Left forelimb (tissue), 1 donor: ENCODE results near the gene TMPRSS7.

Experiments
- DNase-seq: peaks from one replicate; pipeline ENCODE4 v3.0.0-alpha.2; 2018; ENCODE audit warnings: low spot score

TMPRSS7 gene, protein sequence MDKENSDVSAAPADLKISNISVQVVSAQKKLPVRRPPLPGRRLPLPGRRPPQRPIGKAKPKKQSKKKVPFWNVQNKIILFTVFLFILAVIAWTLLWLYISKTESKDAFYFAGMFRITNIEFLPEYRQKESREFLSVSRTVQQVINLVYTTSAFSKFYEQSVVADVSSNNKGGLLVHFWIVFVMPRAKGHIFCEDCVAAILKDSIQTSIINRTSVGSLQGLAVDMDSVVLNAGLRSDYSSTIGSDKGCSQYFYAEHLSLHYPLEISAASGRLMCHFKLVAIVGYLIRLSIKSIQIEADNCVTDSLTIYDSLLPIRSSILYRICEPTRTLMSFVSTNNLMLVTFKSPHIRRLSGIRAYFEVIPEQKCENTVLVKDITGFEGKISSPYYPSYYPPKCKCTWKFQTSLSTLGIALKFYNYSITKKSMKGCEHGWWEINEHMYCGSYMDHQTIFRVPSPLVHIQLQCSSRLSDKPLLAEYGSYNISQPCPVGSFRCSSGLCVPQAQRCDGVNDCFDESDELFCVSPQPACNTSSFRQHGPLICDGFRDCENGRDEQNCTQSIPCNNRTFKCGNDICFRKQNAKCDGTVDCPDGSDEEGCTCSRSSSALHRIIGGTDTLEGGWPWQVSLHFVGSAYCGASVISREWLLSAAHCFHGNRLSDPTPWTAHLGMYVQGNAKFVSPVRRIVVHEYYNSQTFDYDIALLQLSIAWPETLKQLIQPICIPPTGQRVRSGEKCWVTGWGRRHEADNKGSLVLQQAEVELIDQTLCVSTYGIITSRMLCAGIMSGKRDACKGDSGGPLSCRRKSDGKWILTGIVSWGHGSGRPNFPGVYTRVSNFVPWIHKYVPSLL

DNA sequence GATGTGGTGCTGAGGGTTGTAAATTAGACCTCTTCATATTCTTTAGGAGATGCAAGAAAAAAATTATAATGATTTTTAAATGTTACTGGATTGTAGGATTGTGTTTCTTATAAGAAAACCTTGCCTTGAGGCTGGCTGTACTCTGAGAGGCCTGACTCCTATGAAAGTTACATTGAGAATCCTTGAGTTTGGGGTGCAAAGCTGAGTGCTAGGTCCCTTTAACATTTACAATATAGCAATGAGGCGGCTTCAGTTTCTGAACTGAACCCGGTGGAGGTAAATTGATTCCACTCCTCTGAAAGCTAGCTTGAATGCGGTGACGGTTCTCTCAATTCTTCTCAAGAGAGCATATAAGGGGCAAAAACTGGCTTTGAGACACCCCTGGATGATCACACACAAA is at the start of gene TMPRSS7:
Gene TMPRSS7, plus strand, starts transcription at position 301 of the 400 bp plus-strand sequence. CDS start 110 bp downstream, outside the sequence.
- no peak for DNase-seq

DNA sequence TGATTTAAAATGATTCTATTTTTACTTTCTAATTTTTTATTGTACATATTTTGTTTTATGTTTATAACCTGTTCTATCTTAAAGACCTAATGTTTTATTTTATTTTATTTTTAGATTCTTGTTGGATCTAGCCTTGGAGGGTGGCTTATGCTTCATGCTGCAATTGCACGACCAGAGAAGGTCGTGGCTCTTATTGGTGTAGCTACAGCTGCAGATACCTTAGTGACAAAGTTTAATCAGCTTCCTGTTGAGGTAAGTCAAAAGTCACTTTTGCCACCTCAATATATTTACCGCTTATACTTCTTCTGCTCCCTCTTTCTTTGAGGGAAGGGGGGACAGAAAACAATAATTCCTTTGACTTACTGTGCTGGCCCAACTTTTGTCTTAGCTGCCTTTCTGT is 47.7 kb upstream of the TMPRSS7 start:
- no peak for DNase-seq

DNA sequence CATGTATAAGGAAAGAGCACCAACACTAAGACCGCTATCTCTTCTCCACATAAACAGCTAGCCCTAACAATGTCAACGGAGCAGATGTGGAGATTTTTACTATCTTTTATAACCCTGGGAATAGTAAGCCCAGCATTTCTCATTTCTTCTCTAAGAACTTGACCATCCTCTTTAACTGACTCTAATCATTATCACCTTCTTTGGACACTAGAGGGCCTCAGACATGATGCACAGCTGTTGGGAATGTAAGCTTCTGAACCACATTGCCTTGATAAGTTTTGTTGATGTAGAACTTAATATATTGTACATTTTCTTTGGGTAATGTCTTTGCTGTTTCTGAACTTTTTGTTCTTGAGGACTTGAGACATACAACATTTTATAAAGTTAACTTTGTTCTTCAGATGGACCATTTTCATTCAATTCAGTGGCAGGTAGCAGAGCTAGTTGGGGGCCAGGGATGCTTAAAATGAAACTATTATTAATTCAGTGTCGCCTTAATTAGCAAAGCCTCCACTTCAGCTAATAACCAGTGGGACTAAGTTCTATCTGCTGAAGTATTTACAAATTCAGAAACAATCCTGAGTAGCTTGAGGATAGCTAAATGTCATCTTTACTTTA is 45.4 kb upstream of the TMPRSS7 start:
- DNase-seq, result no peak

GRCh38 chr3:111993038-111993437 is 41.5 kb upstream of the TMPRSS7 start:
- DNase-seq, result no peak

DNA sequence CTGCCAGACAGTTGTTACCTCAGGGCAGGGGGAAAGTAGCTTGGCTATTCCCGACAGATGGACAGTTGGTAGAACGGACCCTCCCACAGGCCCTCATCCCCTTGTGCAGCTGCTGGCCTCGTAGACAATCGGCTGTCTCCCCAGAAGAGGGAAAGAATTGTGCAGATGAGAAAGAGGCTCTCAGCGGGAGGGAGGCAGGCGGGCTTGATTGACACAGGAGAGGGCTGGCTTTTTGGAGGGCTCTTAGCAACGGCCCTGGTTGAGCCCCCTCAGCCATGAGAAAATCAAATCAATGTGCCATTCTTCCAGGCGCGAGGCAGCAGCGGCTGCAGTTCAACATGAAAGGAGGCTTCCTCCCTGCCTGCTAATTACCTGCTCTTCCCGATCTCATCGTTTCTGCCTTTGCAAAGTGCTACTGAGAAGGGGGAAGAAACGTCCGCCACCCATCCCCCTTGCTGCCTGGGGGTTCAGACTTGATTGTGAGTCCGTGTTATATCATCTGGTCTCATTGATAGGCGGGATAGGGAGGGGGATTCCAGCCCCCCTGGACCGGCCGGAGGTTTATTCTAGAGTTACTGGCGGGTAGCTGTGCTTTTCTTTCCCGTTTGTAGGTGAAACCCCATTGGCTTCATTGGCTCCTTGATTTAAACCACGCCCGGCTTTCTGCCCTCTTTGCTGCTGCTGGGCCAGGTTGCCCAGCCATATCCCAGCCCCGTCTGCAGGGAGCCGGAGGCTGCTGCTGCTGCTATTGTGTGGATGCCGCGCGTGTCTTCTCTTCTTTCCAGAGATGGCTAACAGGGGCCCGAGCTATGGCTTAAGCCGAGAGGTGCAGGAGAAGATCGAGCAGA is 35.7 kb upstream of the TMPRSS7 start, which contains the start of gene TAGLN3:
Gene TAGLN3, plus strand, starts transcription at position 287 of the 848 bp plus-strand sequence. Its CDS starts 501 bp downstream, at position 788.
- no peak for DNase-seq

- no peak for DNase-seq
These were observed 34.8 kb upstream of the TMPRSS7 start for GRCh38 chr3:111999484-112000324.

DNA sequence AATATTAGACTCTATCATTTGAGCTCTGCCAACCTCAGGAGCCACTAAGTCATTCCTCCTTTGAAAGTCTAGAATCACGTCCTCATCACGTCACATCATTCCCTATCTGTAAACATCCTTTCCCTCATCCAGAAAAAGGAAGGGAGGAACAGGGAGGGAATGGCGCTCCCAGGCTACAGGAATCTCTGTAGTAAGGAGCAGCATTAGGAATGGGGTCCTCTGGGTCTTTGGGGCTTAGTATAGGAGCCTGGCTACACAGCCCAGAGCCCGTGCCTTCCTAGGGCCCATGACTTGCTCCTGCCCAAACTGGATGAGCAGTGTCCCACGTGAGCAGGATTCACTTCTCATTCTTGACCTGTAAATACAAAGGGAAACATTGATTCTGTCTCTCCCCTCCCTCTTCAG is 34.2 kb upstream of the TMPRSS7 start:
- no peak for DNase-seq

GRCh38 chr3:112000966-112001365 is 33.6 kb upstream of the TMPRSS7 start:
- DNase-seq, result no peak

- no peak for DNase-seq
These were observed 33.0 kb upstream of the TMPRSS7 start for GRCh38 chr3:112001526-112001925.

DNA sequence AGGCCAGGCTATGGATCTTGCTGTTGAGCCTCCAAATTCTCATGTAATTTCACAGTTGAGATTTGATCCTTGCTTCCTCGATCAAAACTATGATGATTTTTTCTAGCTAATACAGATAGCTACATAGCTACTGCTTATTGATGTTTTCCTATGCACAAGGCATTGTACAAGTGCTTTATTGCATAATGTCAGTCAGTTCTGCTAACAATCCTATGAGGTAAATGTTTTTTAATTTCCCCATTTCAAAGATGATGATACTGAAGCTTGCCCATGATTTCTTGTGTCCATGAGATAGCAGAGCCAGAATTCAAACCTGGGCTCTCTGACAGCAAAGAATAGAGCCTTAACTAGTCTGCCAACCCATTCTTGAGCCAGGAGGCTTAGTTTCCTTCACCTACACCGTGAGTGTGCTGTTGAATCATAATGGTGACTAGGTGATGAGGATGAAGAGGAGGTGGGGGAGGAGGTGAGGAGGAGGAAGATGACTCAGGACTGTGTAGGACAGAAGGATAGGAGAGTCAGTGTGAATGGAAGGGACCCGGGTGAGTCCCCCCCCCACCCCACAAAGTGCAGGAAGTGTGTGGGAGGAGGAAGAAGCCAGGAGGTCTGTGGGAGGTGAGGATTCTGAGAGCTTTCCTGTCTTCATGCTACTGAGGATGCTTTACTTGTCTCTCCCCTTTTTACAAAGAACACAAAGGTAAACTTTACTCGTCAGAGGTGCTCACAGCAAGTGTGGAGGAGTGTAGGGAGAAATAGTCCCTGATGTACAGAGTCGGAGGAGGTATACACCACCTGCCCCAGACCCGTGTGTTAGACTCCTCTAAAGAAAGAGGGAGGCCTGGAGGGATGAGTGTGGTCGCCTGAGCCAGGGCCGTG is 32.2 kb upstream of the TMPRSS7 start:
- no peak for DNase-seq

- DNase-seq, result no peak
These were observed 31.0 kb upstream of the TMPRSS7 start for GRCh38 chr3:112003321-112004080.

GRCh38 chr3:112004187-112004586 is 30.3 kb upstream of the TMPRSS7 start:
- no peak for DNase-seq

- DNase-seq, result no peak
These were observed 29.9 kb upstream of the TMPRSS7 start for GRCh38 chr3:112004669-112005068.

GRCh38 chr3:112005091-112005672 is 29.4 kb upstream of the TMPRSS7 start:
- no peak for DNase-seq

- no peak for DNase-seq
These were observed 26.9 kb upstream of the TMPRSS7 start for GRCh38 chr3:112007633-112008032.

DNA sequence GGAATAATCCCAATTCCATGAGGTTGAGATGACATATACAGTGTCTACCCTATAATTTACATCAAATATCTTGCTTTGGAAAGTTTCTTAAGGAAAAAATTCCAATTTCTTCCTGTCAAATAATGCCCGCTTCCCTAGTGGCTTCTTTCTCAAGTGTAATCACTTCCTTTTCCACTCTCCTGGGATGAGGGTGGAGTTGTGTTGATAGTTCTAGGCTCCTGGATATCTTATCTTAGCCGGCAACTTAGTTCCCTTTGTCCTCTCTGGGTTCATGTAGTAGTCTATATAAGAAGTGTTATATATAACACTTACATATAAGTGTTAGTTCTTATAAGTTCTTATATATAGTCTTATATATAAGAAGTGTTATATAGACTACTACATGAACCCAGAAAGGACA is 24.9 kb upstream of the TMPRSS7 start:
- DNase-seq, result no peak

DNA sequence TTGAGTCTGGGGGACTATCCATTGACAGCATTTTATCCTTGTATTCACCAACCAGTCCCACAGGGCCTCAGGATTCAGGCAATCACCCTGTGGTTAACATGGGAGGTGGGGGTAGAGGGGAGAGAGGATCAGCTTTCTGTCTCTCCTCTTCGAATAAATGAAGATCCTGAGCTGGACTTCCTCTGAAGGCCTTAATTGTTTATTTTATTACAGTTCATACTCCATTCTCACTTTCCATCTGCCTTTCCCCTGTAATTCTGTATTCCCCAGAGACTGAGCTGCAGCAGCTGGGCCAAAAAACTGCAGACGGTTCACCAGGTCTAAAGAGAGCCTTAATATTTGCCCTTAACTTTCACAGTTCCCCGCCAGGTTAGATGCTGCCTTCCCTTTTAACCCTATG is 23.9 kb upstream of the TMPRSS7 start:
- DNase-seq, result no peak

- DNase-seq, result no peak
These were observed 23.1 kb upstream of the TMPRSS7 start for GRCh38 chr3:112011376-112011940.
